HCT116 (cell line): Measurements from ENCODE around the gene ZDHHC9.

Experiments
- CEBPB ChIP-seq: IDR thresholded peaks from 2 replicates; pipeline ENCODE4 v1.6.1; 2012; ENCODE audit warnings: low read depth
- EZH2phosphoT487 ChIP-seq: fragments of 200-600 bp; IDR thresholded peaks from 2 replicates; pipeline ENCODE4 v1.6.1; 2018; ENCODE audit warnings: antibody characterized with exemption, borderline replicate concordance
- POLR2A ChIP-seq: IDR thresholded peaks from 2 replicates; pipeline ENCODE4 v1.7.0; 2011; ENCODE audit warnings: borderline replicate concordance; ENCODE audit not compliant: insufficient read depth, insufficient read length; ENCODE audit errors: extremely low read depth
- ZNF274 ChIP-seq: fragments of 200-500 bp; sonication (Bioruptor generic); IDR thresholded peaks from 2 replicates; pipeline ENCODE4 v1.6.1; 2014; ENCODE audit warnings: mild to moderate bottlenecking, low read depth, low read length, inconsistent platforms
- TF ChIP-seq, protein P1 (sequence below), 3 experiments: fragments of 200-600 bp in 1 of 3; sonication (generic) in 1 of 3; IDR thresholded peaks in 2 of 3; conservative IDR thresholded peaks in 1 of 3; 2 replicates each; pipeline ENCODE4 v1.5.1; 2012 to 2017; ENCODE audit warnings: low read depth in 2 of 3, low read length in 2 of 3, antibody characterized with exemption in 1 of 3, borderline replicate concordance in 1 of 3, control low read depth in 1 of 3, mild to moderate bottlenecking in 1 of 3, mixed read lengths in 1 of 3, mixed run types in 1 of 3, moderate library complexity in 1 of 3; ENCODE audit not compliant: insufficient read depth in 1 of 3
- TF ChIP-seq, protein P2 (sequence below): IDR thresholded peaks from 2 replicates; pipeline ENCODE4 v1.6.1; 2012
- TF ChIP-seq, protein P3 (sequence below): IDR thresholded peaks from 2 replicates; pipeline ENCODE4 v1.6.1; 2012; ENCODE audit warnings: low read depth

DNA sequence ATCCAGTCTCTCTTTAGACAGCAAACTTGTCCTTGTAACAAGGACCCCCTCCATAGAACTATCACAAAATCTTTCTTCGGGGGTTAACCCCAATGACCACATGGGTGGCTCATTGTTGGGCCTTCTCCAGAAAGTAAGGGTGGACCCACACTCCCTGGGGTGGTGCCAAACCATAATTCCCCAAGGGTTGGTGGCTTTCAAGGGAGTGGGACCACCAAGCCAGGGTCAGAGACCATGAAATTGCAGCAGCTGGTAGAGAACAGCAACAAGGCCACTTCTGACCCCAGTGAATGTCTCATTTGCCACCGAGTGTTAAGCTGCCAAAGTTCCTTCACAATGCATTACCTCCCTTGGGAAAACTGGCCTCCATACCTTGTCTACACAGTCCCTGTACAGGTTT is 28.8 kb upstream of the ZDHHC9 start:
- TF ChIP-seq, protein P1, sequence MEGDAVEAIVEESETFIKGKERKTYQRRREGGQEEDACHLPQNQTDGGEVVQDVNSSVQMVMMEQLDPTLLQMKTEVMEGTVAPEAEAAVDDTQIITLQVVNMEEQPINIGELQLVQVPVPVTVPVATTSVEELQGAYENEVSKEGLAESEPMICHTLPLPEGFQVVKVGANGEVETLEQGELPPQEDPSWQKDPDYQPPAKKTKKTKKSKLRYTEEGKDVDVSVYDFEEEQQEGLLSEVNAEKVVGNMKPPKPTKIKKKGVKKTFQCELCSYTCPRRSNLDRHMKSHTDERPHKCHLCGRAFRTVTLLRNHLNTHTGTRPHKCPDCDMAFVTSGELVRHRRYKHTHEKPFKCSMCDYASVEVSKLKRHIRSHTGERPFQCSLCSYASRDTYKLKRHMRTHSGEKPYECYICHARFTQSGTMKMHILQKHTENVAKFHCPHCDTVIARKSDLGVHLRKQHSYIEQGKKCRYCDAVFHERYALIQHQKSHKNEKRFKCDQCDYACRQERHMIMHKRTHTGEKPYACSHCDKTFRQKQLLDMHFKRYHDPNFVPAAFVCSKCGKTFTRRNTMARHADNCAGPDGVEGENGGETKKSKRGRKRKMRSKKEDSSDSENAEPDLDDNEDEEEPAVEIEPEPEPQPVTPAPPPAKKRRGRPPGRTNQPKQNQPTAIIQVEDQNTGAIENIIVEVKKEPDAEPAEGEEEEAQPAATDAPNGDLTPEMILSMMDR (IDR thresholded peaks at IDR 0.05 in 2 of 3, conservative IDR thresholded peaks at IDR 0.05 in 1 of 3; ENCODE audit: borderline replicate concordance in 1 of 3, insufficient read depth in 1 of 3, low read depth in 2 of 3, low read length in 2 of 3), result no peak
- TF ChIP-seq CEBPB (no peak), POLR2A (no peak), EZH2phosphoT487 (no peak), ZNF274 (no peak)
- TF ChIP-seq, protein P2, sequence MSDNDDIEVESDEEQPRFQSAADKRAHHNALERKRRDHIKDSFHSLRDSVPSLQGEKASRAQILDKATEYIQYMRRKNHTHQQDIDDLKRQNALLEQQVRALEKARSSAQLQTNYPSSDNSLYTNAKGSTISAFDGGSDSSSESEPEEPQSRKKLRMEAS, result no peak
- TF ChIP-seq, protein P3, sequence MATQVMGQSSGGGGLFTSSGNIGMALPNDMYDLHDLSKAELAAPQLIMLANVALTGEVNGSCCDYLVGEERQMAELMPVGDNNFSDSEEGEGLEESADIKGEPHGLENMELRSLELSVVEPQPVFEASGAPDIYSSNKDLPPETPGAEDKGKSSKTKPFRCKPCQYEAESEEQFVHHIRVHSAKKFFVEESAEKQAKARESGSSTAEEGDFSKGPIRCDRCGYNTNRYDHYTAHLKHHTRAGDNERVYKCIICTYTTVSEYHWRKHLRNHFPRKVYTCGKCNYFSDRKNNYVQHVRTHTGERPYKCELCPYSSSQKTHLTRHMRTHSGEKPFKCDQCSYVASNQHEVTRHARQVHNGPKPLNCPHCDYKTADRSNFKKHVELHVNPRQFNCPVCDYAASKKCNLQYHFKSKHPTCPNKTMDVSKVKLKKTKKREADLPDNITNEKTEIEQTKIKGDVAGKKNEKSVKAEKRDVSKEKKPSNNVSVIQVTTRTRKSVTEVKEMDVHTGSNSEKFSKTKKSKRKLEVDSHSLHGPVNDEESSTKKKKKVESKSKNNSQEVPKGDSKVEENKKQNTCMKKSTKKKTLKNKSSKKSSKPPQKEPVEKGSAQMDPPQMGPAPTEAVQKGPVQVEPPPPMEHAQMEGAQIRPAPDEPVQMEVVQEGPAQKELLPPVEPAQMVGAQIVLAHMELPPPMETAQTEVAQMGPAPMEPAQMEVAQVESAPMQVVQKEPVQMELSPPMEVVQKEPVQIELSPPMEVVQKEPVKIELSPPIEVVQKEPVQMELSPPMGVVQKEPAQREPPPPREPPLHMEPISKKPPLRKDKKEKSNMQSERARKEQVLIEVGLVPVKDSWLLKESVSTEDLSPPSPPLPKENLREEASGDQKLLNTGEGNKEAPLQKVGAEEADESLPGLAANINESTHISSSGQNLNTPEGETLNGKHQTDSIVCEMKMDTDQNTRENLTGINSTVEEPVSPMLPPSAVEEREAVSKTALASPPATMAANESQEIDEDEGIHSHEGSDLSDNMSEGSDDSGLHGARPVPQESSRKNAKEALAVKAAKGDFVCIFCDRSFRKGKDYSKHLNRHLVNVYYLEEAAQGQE, result no peak
